ENCODE results near the gene CCDC3.

Gene CCDC3

GRCh38 chr10:12919574-12919973, 81.9 kb downstream of the CCDC3 start:
- no peak for DNase-seq

- DNase-seq: no peak
Measured at GRCh38 chr10:12916587-12916986, 84.9 kb downstream of the CCDC3 start.

GRCh38 chr10:12915637-12916168, 85.8 kb downstream of the CCDC3 start:
- no peak for DNase-seq

- no peak for DNase-seq
Measured at GRCh38 chr10:12914111-12914510, 87.4 kb downstream of the CCDC3 start.

- no peak for DNase-seq
Measured at GRCh38 chr10:12911795-12912194, 89.7 kb downstream of the CCDC3 start.

- no peak for DNase-seq
Measured at GRCh38 chr10:12910835-12911234, 90.7 kb downstream of the CCDC3 start.

- no peak for DNase-seq
Measured at GRCh38 chr10:12909836-12910185, 91.7 kb downstream of the CCDC3 start.

GRCh38 chr10:12909182-12909835, 92.2 kb downstream of the CCDC3 start:
- no peak for DNase-seq

GRCh38 chr10:12908773-12909172, 92.7 kb downstream of the CCDC3 start:
- no peak for DNase-seq

GRCh38 chr10:12907656-12908055, 93.9 kb downstream of the CCDC3 start:
- DNase-seq: no peak

GRCh38 chr10:12906051-12906541, 95.4 kb downstream of the CCDC3 start:
- DNase-seq: no peak

GRCh38 chr10:12905067-12905466, 96.4 kb downstream of the CCDC3 start:
- no peak for DNase-seq

- DNase-seq: no peak
Measured at GRCh38 chr10:12902851-12903358, 98.6 kb downstream of the CCDC3 start.

GRCh38 chr10:12902135-12902572, 99.4 kb downstream of the CCDC3 start:
- peak; percentile 20 for DNase-seq

GRCh38 chr10:12899546-12899945, 102.0 kb downstream of the CCDC3 start:
- no peak for DNase-seq

GRCh38 chr10:12898271-12898670, 103.2 kb downstream of the CCDC3 start:
- no peak for DNase-seq

GRCh38 chr10:12897278-12897677, 104.2 kb downstream of the CCDC3 start:
- no peak for DNase-seq

- no peak for DNase-seq
Measured at GRCh38 chr10:12896251-12896650, 105.3 kb downstream of the CCDC3 start.

- no peak for DNase-seq
Measured at GRCh38 chr10:12892924-12893323, 108.6 kb downstream of the CCDC3 start.

- DNase-seq: no peak
Measured at GRCh38 chr10:12890958-12891357, 110.6 kb downstream of the CCDC3 start.

- no peak for DNase-seq
Measured at GRCh38 chr10:12888470-12888869, 113.0 kb downstream of the CCDC3 start.

- DNase-seq: no peak
Measured at GRCh38 chr10:12887780-12888179, 113.7 kb downstream of the CCDC3 start.

GRCh38 chr10:12884851-12885250, 116.7 kb downstream of the CCDC3 start:
- DNase-seq: no peak

GRCh38 chr10:12880423-12880822, 121.1 kb downstream of the CCDC3 start:
- no peak for DNase-seq

- DNase-seq: no peak
Measured at GRCh38 chr10:12877150-12877549, 124.4 kb downstream of the CCDC3 start.

Data from effector CD4-positive, alpha-beta T cell (primary cell).